M059J (cell line): ENCODE results near the gene AFG1L. TPM values are rescaled to one million over a fixed set of nuclear protein-coding genes. Genes with fewer than 3 reads are reported as not detected.
"Not testable (repeated sequence)": the region's sequence is repeated elsewhere in the genome, so short reads cannot be mapped to it uniquely, and the experiment has no call there.

ENCODE experiments used
- DNase-seq: peaks from one replicate; pipeline ENCODE4 v3.0.0-alpha.2; 2012; ENCODE audit warnings: low read depth
- total RNA-seq: library from RNA; depleted of rRNA; stranded (reverse); fragments of >200 nt; shearing (Covaris generic); gene quantifications from 2 replicates; pipeline ENCODE4 v1.2.3, GENCODE V29; 2014

Gene AFG1L
- total RNA-seq, 1 experiment from 2014 or later: 8.9 TPM

DNA sequence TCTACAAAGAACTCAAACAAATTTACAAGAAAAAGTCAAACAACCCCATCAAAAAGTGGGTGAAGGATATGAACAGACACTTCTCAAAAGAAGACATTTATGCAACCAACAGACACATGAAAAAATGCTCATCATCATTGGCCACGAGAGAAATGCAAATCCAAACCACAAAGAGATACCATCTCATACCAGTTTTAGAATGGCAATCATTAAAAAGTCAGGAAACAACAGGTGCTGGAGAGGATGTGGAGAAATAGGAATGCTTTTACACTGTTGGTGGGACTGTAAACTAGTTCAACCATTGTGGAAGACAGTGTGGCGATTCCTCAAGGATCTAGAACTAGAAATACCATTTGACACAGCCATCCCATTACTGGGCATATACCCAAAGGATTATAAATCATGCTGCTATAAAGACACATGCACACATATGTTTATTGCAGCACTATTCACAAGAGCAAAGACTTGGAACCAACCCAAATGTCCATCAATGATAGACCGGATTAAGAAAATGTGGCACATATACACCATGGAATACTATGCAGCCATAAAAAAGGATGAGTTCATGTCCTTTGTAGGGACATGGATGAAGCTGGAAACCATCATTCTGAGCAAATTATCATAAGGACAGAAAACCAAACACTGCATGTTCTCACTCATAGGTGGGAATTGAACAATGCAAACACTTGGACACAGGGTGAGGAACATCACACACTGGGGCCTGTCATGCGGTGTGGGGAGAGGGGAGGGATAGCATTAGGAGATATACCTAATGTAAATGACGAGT is 121.4 kb downstream of the AFG1L start:
- DNase-seq: not testable (repeated sequence)

GRCh38 chr6:108417027-108417426 is 122.2 kb downstream of the AFG1L start:
- peak; percentile 7 for DNase-seq

DNA sequence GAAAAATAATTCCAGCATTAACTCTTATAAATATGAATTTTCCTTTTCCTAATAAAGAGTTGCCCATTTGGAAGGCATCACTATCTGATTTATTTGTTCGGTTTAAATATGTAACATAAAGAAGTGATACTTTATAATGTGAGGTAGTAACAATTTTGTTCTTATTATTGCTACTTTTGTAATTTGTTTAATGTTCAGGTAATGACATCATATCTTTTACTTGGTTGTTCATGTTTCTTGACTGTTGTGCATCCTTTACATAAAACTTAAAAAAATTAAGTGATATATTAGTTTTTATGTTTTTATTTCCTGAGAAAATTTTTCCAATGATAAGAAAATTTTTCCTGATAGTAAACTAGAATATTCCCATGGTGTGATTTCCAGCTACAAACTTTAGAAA is 124.6 kb downstream of the AFG1L start:
- DNase-seq: no peak

- no peak for DNase-seq
These were observed 125.2 kb downstream of the AFG1L start for GRCh38 chr6:108419934-108420609.

DNA sequence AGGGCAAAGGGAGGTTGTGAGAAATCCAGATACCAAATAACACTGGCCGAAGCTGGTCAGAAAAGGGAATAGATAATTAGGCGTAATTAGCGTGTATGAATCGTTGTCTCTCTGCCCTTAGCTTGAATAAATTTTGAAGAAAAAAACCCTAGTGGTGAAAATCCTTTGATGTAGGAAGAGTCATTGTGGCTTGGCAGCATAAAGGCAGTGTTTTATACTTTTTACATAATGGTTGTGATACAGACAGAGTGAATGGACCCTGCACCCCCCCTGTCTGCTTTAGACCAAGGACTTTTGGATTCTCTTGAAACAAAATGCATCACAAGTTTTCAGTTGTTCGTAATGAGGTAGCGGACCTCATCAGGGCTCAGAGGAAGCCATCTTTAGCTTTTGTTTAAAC is 126.5 kb downstream of the AFG1L start:
- no peak for DNase-seq

- peak; percentile 12 for DNase-seq
These were observed 129.3 kb downstream of the AFG1L start for GRCh38 chr6:108423982-108424705.

DNA sequence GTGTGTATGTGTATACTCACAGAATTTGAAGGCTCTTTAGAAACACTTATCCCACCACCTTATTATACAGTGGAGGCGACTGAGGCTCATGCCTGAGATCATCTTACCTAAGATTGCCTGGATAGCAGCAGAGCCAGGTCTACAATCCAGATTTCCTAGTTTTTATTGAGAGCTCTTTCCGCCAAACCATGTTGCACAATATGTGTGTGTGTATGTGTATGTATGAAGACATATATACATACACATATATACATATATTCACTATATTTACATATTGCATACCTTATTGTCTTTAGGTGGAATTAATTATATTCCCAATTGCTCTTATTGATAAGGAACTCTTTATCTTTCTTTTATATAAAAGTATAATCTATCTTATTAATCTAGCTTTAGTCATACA is 130.6 kb downstream of the AFG1L start:
- no peak for DNase-seq

DNA sequence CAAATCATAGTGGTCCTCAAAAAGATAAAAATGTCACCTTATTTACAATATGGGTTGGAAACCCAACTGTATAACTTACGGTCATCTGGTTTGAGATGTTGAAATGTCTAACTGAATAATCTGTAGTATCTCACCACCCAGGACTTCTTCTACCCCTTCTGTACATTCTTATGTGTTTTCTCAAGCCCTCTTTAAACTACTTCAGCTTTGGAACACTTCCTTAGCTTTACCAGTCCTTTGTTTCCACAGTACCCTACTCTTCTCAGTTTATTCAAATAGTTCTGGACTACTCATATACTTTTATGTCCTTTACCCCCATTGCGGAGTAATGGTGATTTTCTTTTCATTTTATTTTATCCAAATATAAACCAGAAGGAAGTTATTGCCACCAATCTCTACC is 137.3 kb downstream of the AFG1L start:
- no peak for DNase-seq

DNA sequence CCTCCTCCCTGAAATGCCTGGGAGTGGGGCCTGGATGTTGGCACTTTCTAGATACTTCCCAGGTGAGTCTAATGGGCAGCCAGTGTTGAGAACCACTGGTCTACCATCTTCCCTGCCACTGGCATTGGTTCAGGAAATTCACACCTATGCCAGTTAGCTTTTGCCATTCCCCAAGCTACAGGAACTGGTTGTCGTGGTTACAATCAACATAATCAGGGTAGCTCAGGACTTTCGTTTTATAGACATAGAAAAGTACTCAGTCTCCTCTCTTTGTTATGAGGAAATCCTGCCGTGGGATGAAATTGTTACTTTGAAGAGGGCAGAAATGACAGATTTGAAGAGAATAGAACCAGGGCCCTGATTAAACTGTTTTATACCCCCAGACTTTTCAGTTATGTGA is 137.9 kb downstream of the AFG1L start:
- DNase-seq: peak; percentile 65

DNA sequence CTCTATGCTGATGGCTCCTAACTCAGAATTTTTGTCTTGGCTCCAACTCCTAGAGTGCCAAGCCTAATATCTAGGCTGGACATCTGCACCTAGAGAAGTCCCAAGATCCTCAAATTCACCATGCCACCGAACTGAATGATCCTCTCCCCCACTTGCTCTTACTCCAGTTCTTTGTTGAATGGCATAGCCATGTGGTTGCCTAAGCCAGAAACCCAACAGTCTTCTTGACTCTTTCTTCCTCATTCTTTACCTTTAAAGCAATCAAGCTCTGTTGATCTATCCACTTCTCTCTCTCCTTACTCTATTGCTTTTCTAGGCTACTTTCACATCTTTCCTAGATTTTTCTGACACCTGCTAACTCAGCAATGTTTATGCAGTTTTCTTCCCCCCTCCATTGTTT is 139.4 kb downstream of the AFG1L start:
- no peak for DNase-seq

DNA sequence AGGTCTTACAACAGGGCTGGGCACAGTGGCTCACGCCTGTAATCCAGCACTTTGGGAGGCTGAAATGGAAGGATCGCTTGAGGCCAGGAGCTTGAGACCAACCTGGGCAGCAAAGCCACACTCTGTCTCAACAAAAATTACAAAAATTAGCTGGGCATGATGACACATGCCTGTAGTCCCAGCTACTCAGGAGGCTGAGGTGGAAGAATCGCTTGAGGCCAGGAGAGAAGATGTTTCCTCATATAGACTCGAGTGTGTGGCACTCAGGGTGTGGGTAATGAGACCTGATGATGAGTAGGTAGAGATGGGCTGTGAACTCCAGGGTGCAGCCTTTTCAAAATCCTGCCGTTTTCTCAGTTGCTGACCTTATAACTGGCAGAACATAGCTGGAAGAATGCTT is 140.5 kb downstream of the AFG1L start:
- DNase-seq: no peak

- DNase-seq: no peak
These were observed 141.9 kb downstream of the AFG1L start for GRCh38 chr6:108436771-108437170.

DNA sequence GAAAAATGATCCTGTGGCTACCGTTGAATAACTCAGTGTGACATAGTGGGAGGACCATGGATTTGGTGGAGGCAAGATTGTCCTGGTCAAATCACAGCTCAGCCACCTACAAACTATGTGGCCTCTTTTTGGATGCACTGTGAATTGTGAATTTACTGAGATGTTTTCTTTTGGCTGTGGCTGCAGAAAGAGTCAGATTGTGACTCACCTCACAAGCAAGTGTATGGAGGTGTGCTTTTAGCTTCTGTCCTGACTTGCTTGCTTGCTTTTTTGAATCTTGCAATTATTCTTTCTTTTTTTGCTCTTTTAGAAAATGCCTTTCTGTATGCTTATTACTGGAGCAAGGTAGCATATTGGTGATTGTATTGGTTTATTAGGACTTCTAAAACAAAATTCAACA is 143.0 kb downstream of the AFG1L start:
- peak; percentile 19 for DNase-seq

GRCh38 chr6:108438918-108439317 is 144.1 kb downstream of the AFG1L start:
- DNase-seq: no peak

- DNase-seq: no peak
These were observed 146.3 kb downstream of the AFG1L start for GRCh38 chr6:108441141-108441540.

DNA sequence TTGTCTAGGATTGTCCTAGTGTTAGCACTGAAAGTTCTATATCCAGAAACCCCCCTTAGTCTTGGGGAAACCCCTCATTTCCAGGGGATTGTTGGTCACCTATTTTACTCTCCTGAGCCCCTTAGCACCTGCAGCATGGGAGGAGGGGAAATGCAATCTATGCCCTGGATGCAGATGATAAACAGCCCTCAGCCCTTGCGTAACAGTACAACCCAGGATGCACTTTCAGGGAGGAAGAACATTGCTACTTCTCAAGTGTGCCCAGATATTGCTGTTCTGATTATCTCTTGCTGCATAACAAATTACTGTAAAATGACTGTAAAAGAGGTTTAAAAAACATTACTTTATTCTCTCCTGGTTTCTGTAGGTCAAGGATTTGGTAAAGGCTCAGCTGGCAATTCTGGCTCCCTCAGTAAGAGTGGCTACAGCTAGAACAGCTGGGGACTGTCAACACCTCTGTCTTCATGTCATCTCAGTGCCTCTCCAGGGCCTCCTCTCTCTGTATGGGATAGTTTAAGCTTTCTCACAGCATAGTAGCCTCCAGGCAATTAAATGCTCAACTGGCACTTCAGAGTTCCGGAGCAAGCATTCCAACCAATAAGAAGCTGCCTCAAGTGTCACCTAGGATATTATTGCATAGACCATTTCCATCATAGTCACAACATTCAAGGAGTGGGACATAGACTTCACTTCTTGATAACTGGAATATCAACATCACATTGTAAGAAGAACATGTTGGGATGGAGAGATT is 148.1 kb downstream of the AFG1L start:
- DNase-seq: no peak

- no peak for DNase-seq
These were observed 151.8 kb downstream of the AFG1L start for GRCh38 chr6:108446629-108447150.

GRCh38 chr6:108448481-108448880 is 153.6 kb downstream of the AFG1L start:
- no peak for DNase-seq

DNA sequence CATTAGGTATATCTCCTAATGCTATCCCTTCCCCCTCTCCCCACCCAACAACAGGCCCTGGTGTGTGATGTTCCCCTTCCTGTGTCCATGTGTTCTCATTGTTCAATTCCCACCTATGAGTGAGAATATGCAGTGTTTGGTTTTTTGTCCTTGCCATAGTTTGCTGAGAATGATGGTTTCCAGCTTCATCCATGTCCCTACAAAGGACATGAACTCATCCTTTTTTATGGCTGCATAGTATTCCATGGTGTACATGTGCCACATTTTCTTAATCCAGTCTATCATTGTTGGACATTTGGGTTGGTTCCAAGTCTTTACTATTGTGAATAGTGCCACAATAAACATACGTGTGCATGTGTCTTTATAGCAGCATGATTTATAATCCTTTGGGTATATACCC is 154.9 kb downstream of the AFG1L start:
- DNase-seq: not testable (repeated sequence)

DNA sequence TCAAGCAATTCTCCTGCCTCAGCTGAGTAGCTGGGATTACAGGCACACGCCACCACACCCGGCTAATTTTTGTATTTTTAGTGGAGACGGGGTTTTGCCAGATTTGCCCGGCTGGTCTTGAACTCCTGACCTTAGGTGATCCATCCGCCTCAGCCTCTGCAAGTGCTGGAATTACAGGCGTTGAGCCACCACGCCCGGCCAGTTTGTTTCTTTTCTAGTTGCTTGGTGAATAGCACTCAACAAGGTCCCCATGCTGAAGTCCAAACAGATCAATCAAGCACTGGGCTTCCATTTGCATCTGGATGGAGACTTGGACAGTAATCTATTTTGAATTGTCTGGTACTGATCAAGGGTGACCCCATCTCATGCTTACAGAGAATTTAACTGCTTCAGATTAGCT is 157.0 kb downstream of the AFG1L start:
- no peak for DNase-seq

DNA sequence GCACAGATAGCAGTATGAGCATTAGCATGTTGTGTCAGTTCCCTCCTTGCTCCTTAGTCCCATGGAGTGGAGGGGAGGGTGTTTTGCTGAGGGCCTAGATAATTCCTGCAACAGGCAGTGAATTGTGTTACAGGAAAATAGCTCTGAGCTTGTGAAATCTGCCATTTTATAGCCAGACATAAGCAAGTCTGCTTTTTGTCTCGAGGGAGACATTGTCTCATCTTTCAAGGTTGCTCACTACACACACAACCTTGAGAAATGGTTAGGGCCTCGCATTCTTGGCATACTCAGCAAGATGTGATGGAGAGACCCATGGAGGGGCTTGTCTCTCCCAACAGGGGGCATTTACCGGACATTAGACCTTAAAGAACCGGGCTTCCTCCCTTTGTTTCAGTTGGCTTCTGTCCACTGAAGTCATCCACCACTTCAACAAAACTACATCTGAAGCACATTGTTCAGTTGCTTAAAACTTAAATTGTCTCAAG is 157.9 kb downstream of the AFG1L start:
- no peak for DNase-seq
